Glutamatergic neuron (in vitro differentiated cells): ENCODE data around the gene TMEM109. TPM values are rescaled to one million over a fixed set of nuclear protein-coding genes. Genes with fewer than 3 reads are reported as not detected.

Experiments
- DNase-seq: peaks from one replicate; pipeline ENCODE4 v3.0.0; 2022
- H3K27ac Mint-ChIP-seq: one replicate; pipeline ENCODE4 v1.8.0; 2020; ENCODE audit warnings: mild to moderate bottlenecking, mixed read lengths, inconsistent platforms; ENCODE audit not compliant: unreplicated experiment
- H3K27me3 Mint-ChIP-seq: one replicate; pipeline ENCODE4 v1.8.0; 2020; ENCODE audit warnings: mild to moderate bottlenecking, moderate library complexity, mixed read lengths, inconsistent platforms; ENCODE audit not compliant: unreplicated experiment
- H3K36me3 Mint-ChIP-seq: one replicate; pipeline ENCODE4 v1.8.0; 2020; ENCODE audit warnings: mild to moderate bottlenecking, mixed read lengths, inconsistent platforms; ENCODE audit not compliant: unreplicated experiment
- H3K4me1 Mint-ChIP-seq: one replicate; pipeline ENCODE4 v1.8.0; 2020; ENCODE audit warnings: mild to moderate bottlenecking, low read depth, mixed read lengths, inconsistent platforms; ENCODE audit not compliant: unreplicated experiment
- H3K4me3 Mint-ChIP-seq: one replicate; pipeline ENCODE4 v1.8.0; 2020; ENCODE audit warnings: mild to moderate bottlenecking, mixed read lengths, inconsistent platforms; ENCODE audit not compliant: unreplicated experiment
- H3K9me3 Mint-ChIP-seq: one replicate; pipeline ENCODE4 v1.8.0; 2020; ENCODE audit warnings: mild to moderate bottlenecking, moderate library complexity, mixed read lengths, inconsistent platforms; ENCODE audit not compliant: unreplicated experiment
- total RNA-seq: library from RNA; stranded (reverse); fragmentation: NEBNext Ultra II Directional; extraction: Animal tissue kit (Norgen Biotek cat#: 25700); gene quantifications from one replicate; pipeline ENCODE4 v1.2.1, GENCODE V29; 2021; ENCODE audit not compliant: unreplicated experiment
- TF ChIP-seq, protein P1 (sequence below): fragments of 200-600 bp; sonication (generic); IDR thresholded peaks from one replicate; pipeline ENCODE4 v1.5.0; 2021; ENCODE audit not compliant: partially characterized antibody, unreplicated experiment

Gene TMEM109
- total RNA-seq, 1 donor from 2014 or later, result 4.0 TPM

DNA sequence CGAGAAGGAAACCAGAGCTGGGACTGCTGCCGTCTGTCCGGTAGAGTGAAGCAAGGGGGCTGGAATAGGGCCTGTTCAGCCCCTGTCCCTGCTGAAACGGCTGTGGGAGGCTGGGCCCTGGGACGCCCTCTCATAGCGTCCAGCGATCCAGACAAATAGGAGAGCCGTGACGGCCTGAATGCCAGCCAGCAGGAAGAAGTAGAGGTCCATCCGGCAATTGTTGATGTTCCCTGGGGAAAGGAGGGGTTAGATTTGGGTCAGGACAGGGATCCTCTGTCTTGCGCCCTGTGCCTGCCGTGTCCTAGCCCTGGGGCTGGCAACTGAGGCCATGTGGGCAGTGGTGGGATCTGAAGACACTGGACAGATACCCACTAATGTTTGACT, 23.2 kb downstream of the TMEM109 start:
- no peak overlapping the region for H3K27ac Mint-ChIP-seq
- H3K4me3 Mint-ChIP-seq, result no peak overlapping the region
- peaks cover 25% of the 10 kb centered on the region for H3K9me3 Mint-ChIP-seq

DNA sequence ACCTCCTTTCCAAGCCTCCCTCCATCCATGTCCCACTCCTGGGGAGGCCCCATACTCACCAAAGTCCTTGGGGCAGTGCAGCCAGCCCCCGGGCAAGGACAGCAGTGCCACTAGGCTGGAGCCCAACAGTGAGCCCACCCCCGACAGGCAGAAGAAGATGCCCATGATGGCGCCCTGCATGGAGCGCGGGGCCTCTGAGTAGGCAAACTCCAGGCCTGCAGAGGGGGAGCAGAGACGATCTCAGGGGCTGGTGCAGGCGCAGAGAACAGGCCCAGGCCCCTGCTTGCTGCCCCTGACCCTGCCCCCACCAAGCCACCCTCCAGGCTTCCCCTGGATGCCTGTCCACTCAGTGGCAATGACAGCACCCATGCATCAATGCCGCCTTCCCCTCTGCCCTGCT, 23.9 kb downstream of the TMEM109 start:
- H3K4me1 Mint-ChIP-seq, result peaks cover 21% of the 10 kb centered on the region
- DNase-seq, result no peak

More for the DNA sequence above, 23.2 kb downstream of the TMEM109 start:
- no peak for DNase-seq
- Mint-ChIP-seq H3K36me3 (no peaks in the 10 kb centered on the region), H3K4me1 (peaks cover 14% of the 10 kb centered on the region), H3K27me3 (peaks cover 29% of the 10 kb centered on the region)
- TF ChIP-seq, protein P1, sequence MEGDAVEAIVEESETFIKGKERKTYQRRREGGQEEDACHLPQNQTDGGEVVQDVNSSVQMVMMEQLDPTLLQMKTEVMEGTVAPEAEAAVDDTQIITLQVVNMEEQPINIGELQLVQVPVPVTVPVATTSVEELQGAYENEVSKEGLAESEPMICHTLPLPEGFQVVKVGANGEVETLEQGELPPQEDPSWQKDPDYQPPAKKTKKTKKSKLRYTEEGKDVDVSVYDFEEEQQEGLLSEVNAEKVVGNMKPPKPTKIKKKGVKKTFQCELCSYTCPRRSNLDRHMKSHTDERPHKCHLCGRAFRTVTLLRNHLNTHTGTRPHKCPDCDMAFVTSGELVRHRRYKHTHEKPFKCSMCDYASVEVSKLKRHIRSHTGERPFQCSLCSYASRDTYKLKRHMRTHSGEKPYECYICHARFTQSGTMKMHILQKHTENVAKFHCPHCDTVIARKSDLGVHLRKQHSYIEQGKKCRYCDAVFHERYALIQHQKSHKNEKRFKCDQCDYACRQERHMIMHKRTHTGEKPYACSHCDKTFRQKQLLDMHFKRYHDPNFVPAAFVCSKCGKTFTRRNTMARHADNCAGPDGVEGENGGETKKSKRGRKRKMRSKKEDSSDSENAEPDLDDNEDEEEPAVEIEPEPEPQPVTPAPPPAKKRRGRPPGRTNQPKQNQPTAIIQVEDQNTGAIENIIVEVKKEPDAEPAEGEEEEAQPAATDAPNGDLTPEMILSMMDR, result no peak

DNA sequence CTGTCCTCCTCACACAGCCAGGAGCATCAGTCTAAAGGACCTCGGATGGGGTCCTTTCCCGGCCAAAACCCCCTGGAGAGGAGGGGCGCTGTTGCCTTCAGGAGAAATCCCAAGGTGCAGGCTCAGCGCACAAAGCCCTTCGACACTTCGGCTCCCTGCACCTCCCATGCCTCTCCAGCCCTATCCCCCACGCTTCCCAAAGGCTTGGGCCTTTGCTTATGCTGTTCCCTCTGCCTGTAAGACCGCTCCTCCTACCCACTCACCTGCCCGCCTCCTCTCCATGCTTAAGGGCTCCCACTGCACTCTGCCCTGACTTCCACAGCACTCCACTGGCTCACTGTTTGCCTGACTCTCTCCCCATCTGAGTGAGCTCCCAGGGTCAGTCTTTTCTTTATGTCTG, 24.5 kb downstream of the TMEM109 start:
- peaks cover 23% of the 10 kb centered on the region for H3K4me1 Mint-ChIP-seq
- H3K9me3 Mint-ChIP-seq, result peaks cover 23% of the 10 kb centered on the region
- no peak overlapping the region for H3K4me3 Mint-ChIP-seq
- no peak for DNase-seq
- H3K27ac Mint-ChIP-seq, result no peak overlapping the region
- no peaks in the 10 kb centered on the region for H3K36me3 Mint-ChIP-seq
- H3K27me3 Mint-ChIP-seq, result peaks cover 31% of the 10 kb centered on the region
- TF ChIP-seq, protein P1, result no peak

More for the DNA sequence above, 23.9 kb downstream of the TMEM109 start:
- no peak overlapping the region for H3K27ac Mint-ChIP-seq
- H3K4me3 Mint-ChIP-seq, result no peak overlapping the region
- peaks cover 31% of the 10 kb centered on the region for H3K27me3 Mint-ChIP-seq
- H3K9me3 Mint-ChIP-seq, result peaks cover 25% of the 10 kb centered on the region
- H3K36me3 Mint-ChIP-seq, result no peaks in the 10 kb centered on the region
- TF ChIP-seq, protein P1, result no peak

DNA sequence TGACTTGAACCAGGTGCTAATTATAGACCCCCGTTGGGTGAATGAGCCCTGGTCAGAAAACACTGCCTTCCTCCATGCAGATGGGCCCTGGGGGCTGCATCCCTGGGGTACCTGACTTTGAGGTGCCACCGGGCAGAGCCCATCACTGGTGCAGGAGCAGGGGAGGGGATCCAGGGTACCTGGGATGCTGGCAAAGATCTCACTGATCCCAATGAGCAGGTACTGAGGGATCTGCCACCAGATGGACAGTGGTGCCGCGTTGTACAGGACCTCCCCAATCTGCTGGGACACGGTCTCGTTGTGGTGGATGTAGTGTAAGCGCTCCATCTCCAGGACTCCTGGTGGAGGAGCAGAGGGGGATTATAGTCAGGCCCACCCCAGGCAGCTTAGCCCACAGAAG, 25.3 kb downstream of the TMEM109 start:
- peaks cover 31% of the 10 kb centered on the region for H3K27me3 Mint-ChIP-seq
- H3K4me3 Mint-ChIP-seq, result no peak overlapping the region
- no peaks in the 10 kb centered on the region for H3K36me3 Mint-ChIP-seq
- H3K4me1 Mint-ChIP-seq, result peaks cover 26% of the 10 kb centered on the region
- no peak for DNase-seq
- no peak overlapping the region for H3K27ac Mint-ChIP-seq
- H3K9me3 Mint-ChIP-seq, result peaks cover 22% of the 10 kb centered on the region
- TF ChIP-seq, protein P1, result no peak

DNA sequence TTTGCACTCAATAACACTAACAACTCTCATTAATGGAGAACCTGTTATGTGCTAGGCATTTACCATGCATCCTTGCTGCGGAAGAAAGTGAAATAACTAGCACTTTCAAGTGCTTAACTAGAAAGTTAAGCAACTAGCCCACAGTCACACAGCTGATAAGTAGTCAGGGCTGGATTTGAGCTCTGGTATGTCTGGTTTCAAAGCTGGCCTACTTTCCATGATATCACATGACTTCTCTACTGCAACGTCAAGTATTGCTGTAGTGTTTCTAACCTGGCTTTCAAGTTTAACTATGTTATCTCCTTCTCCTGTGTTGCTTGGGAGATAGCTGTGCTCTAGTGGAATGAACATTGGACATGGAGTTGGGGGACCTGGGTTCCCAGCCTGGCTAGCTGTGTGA, 25.9 kb downstream of the TMEM109 start:
- no peak overlapping the region for H3K4me3 Mint-ChIP-seq
- peaks cover 20% of the 10 kb centered on the region for H3K9me3 Mint-ChIP-seq
- H3K36me3 Mint-ChIP-seq, result no peaks in the 10 kb centered on the region
- peaks cover 32% of the 10 kb centered on the region for H3K27me3 Mint-ChIP-seq
- TF ChIP-seq, protein P1, result no peak
- H3K4me1 Mint-ChIP-seq, result peaks cover 27% of the 10 kb centered on the region
- no peak for DNase-seq
- no peak overlapping the region for H3K27ac Mint-ChIP-seq
